ENCODE data around the gene CHN2.

CHN2 gene

DNA sequence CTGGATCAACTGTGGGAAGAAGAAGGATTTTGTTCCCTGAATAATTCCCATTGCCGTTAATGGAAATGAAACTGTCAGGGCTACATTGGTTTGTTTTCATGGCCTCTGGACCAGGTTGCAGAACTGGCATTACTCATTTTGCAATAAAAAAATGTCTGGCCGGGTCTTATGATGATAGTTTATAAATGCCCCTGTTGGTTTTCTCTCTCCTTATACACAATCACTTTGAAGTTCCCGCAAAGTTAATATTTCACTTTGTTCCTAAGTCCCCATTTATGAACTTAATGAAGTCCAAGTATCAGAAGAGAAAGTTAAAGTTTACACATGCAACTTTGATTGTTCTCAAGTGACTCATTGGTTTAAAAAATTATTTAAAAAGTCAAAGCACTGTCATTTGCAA is 218.3 kb downstream of the CHN2 start:
- DNase-seq = no peak

DNA sequence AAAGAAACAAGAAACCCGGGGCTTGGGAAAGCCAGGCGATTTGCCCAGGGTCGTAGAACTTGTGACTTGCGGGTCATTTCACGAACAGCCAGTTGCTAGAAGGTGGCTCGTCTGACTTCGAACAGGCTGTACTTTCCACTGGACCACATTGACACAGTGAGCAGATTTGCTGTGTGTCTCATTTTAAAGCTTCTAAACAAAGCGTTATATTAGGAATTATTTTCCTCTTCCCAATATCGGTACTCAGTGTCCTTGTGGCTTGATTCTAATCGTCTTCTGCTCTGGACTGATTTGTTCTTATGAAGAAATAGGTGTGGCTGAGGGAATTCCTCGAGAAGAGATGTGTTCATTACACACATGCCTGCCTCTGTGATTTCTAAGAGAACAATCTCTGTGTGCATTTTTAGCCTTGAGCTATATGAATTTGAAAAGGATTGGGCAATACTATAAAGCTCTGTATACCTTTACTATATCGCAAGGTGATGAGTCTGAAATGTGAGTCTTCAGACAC is 219.1 kb downstream of the CHN2 start:
- no peak for DNase-seq

DNA sequence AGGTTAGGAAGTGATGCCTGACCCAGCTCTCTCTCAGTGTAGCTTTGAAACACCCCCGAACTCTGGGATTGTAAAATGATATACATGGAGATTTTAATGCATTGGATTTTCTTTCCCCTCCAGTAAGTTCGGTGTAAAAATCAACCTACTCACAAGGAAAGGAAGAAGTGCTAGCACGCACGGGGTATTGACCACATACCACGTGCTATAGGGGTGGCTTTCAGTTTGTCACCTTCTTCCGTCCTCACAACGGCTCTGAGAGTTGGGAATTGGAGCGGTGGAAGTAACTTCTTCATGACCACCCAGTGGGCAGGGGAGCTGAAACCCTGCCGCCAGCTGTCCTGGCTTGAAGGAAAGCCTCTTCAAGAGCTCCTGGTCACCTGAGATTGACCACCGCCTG is 219.6 kb downstream of the CHN2 start:
- DNase-seq = no peak

DNA sequence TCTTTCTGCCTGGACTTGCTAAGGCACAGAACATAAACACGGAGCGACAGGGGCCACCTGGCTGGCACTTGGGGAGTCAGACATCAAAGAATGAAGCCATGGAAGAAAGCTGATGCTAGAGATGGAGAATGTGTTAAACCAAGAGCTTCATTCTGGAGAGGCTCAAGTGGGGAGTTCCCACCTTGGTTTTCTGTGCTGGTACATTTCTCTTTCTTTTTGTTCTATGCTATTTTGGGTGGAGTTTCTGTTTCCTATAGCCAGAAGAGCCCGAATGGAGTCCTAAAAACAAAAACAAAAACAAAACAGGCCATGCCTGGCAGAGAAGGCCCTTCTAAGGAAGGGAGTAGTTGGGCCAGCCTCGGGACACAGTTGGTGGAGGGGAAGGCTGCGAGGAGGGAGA is 220.6 kb downstream of the CHN2 start:
- no peak for DNase-seq

DNA sequence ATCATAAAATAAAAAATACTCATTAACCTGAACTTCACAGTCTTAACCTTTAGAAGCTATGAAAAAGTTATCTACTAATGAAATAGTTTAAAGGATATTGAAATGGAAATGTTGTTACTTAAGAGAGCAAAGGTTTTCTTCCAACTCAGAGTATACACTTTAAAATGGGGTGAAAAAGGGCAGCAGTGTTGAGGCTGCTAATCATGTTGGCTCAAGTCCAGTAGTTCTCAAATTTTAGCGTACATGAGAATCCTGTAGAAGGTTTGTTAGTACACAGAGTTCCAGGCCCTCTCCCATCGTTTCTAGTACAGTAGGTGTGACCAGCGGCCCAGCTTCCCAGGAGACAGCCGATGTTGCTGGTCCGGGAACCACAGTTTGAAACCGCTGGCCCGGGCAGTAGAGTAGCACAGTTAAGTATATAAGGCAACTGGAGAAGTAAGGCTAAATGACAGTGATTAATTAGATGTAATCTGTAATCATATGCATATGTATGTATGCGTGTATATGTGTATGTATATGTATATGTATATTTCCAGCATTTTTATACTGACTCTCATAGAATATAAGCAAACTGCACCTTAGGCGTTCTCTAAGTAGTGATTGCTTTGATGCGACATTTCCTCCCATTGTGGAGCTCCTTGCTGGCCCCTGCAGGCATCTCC is 221.8 kb downstream of the CHN2 start:
- DNase-seq = no peak

DNA sequence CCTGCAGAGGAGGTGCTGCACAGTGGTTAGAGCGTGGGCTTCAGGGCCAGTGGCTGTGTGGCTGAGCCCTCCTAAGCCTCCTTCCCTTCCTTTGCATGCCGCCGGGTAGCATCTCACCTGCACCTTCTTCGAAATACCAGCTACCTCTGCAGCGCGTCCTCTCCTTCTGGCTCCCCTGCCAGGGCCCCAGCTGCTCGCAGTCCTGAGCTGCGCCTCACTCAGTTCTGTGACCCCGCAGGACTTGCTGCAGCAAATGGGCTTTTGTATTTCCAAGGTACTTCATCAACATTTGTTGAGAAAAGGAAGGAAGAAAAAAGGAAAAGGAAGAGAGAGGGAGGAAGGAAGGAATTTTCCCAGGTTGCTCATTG is 222.3 kb downstream of the CHN2 start:
- no peak for DNase-seq

DNA sequence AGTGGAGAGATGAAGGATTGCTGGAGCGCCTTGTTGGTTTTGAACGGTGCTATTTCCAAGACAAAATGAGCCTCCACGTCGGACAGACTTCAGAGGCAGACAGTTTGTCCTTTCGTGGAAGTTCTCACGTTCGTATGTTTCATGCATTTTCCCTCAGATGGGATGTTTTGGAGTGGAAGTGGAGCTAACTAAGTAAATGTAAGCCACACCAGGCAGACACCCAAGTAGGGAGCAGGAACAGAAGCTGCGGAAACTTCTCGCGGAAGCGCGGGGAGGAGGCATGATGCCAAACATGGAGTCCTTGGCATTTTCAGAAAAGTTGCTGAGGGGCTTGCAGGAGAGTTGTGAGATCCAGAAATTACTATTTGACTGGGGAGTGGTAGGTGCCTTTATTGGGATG is 223.5 kb downstream of the CHN2 start:
- DNase-seq = no peak

DNA sequence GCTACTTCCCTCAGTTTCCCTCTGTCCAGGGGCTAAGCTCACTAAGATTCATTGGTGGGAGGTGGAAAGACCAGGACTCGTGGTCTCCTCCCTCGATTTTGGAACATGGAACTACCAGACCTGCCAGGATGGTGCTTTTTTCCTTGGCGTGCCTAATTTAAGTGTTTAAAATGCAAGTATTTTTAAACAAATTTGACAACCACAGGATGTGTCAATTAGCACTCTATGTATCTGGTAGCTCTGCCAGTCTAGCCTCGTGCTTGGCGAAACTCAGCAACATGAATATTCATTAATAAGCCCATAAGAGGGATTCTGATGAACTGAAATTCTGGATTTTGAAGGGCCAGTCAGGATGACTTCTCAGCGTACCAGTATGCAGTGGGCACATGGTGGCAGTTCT is 224.1 kb downstream of the CHN2 start:
- no peak for DNase-seq

DNA sequence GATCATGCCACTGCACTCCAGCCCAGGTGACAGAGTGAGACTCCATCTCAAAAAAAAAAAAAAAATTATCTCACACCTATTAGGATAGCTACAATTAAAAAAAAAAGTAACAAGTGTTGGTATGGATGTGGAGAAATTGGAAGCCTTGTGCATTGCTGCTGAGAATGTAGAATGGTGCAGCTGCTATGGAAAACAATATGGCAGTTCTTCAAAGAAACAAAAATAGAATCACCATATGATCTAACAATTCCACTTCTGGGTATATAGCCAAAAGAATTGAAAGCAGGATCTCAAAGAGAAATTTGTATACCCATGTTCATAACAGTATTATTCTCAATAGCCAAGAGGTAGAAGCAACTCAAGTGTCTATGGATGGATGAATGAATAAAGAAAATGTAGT is 225.4 kb downstream of the CHN2 start:
- DNase-seq = no peak

DNA sequence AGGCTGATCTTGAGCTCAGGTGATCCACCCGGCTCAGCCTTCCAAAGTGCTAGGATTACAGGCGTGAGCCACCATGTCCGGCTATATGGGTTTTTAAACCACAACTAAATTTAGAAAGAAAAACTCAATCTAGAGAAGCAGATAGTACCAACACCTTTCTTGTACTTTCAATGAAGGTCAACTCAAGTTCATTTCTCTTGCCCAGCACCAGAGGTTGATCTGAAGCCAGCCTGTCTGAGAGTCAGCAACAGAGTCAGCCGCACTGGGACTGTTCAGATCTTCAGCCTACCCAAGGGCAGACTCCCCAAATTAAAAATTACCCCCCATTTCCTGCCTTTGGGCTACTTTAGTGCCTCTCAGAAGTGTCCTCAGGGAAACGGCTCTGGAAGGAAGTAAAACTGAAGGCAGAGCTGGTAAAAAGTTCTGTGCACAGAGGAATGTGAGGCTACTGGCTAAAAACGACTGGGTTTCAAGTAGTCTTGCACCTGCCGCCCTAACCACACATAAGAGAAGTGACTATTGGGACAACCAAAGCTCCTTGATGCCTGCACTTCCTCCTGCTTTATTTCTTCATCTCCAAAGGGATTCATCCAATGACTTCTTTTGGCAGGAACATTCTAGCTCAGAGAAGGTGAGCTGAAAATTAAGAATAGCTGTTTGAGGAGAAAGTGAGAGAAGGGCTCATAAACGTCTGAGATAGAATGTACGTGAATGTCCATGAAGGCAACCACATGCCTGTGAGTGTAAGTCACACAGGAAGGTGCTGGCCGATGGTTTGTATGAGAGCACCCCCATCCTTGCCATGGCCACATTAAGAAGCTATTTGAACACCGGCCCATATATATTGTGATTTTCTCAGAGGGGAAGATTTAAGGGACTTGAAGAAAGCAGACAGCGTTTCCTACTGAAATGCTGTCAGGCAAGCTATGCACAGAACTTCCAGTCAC is 226.7 kb downstream of the CHN2 start:
- DNase-seq = no peak

DNA sequence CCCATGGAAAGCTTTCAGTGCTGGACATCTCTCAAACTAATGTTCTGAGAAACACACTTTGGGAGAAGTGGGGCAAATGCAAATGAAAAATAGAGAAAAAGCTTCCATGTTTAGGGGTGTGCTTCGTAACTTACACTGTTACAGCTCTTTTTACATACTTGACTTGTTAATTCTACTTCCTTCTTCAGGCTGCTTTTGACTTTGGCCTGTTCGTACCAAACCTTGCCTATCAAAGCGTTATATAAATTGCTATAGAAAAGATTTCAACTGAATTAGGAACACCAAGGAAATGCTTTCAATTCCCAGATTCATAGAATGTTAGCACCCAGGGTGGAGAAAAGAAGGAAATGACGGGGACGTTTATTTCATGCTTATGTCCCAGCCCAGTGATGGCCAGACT is 228.3 kb downstream of the CHN2 start:
- DNase-seq = no peak

DNA sequence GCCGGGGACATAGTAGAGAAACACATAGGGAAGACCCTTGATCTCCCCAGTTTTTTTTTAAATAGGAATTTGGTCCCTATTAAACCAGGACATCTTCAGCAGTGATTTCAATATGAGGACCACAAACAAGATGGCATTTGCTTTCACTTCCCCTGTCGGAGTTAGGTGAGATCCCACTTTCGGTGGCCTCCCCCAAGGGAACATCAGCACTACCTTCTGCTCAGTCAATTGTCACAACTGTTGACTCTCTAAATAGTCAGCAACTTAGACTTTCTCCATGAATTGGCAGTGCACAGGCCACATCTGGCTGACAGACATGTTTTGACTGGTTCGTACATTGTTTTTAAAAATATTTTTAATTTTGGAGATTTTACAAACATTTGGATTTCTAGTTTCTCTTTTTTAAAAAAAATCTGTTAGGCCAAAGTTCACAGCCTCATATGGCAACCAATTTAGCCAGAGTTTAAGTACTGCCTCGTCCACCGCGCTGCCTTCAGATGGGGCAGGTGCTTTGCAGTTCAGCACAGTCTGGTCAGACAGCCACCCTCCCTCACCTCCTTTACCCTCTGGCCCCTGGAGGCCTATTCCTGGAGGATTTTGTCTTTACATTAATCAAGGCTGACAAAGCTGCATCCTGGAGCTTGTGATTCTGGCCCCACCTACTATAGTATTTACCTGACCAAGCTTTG is 229.9 kb downstream of the CHN2 start:
- no peak for DNase-seq

DNA sequence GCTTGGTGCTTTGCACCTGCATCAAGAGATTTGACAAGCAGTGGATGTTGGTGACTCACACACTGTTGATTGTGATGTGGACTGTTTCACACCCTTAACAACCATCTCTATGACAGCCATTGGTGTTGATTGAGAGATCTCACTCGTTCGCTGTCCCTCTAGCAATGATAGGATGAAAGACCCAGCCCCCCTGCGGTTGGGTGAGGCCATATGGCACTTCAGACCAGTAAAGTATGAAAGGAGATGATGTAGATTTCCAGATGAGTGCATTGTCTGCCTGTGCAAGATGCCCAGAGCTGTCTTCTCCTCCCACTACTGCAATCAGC is 230.4 kb downstream of the CHN2 start:
- no peak for DNase-seq

DNA sequence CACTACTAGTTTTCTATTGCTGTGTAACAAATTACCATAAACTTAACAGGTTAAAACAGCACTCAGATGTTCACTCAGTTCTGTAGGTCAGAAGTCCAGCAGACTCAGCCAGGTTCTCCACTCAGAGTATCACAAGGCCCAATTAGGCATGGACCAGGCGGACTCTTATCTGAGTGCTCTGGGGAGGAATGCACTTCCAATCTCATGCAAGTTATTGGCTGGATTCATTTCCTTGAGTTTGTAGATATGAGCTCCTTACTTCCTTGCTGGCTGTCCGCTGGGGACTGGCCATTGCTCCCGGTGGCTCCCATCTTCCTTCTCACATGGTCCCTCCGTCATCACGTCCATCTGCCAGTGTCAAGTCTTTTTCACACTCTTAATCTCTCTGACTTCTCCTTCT is 232.0 kb downstream of the CHN2 start:
- DNase-seq = no peak

DNA sequence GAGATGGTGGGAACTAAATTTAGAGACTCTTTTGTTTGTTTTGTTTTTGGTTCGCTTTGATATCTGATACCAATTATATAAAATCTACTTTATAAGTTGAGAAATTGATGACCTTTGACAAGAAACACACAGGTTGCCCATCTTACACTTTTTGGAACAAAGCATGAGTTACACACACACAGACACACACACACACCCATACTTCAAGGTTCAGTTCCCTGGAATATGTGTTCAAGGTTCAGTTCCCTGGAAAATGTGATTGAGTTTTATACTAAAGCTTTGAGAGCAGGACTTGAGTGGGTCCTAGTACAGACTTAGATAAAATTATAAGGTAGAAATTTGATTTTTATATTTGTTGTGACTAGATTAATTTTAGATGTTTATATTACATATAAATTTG is 234.8 kb downstream of the CHN2 start:
- no peak for DNase-seq

DNA sequence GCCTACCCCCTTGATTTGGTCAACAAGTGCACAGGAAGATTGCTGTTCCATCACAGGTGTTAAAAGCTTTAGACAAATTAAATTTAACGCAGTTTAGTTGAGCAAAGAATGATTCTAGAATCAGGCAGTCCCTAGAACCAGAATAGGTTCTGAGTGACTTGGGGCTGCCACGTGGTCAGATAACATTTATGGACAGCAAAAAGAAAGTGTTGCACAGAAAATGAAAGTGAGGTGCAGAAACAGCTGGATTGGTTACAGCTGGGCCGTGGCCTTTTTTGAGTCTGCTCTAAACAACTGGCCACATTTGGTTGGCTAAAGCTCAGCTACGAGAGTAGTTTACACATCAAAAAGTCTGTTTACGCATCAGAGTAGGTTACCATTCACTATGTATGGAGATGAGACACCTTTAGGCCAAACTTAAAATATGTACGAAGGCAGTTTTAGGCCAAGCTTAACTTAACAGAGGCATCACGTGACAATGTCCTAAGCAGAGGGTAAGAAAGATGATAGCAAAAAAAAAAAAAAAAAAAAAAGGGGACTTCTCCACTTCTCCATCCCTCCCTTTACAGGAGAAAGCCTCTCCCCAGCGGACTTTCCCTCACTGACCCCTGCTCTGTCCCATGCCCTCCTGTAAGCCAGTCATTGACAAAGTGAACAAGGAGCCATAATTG is 235.8 kb downstream of the CHN2 start:
- no peak for DNase-seq

DNA sequence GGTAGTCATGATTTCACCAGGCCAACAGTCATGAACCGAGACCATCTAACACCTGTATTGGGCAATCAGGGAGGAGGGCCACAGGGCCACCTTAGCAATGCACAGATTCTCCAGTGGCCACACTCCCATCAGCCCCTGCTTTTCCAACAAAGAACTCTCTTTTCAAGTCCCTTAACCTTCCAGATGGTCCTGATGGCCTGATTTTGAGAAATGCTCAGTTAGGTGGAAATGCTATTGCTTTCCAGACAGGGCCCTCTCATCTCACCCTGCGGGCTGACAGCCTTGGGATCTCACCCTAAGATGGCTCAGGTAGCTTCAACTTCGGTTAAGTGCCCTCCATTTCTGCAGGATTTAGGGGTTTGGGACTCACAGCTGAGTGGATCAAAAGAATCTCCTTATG is 237.1 kb downstream of the CHN2 start:
- no peak for DNase-seq

DNA sequence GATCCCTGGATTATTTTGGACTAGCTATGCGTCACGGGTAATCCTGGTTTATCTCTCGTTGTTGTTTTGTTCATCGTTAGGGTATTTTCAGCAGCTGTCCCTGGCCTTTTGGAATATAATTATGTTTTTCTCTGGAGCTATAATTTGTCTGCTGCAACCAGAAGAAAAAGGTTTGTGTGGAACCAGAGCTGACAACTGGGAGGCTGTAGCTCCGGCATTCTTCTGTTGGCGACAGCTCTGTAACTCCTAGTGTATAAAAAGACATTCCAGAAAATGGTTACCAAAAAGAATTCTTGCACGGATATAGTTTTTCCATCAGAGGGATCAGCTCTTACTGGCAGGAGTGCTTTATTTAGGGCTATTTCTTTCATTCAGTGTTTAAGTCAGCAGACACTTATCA is 238.1 kb downstream of the CHN2 start:
- DNase-seq = no peak

DNA sequence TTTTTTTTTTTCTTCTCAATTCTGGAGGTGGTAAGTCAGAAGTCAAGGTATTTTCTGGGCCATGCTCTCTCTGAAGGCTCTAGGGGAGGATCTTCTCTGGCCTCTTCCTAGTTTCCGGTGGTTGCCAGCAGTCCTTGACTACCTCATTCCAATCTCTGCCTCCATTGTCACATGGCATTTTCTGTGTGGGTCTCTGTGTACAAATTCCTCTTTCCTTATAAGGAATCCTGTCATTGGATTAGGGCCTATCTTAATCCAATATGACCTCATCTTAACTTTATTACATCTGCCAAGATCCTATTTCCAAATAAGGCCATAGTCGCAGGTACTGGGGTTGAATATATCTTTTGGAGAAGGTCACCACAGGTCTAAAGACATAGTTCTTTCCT is 239.8 kb downstream of the CHN2 start:
- DNase-seq = no peak

DNA sequence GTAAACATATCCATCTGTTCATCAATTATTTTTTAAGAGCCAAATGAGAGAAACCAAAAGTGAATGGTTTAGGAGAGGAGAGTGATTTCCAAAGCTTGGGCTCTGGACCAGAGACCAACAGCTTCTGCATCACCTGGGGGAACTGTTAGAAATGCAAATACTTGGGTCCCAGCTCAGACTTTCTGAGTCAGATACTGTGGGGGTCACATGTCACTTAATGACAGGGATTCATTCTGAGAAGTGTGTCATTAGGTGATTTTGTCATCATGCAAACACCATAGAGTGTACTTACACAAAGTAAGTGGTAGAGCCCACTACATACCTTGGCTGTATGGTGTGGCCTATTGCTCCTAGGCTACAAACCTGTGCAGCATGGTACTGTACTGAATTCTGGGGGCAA is 240.6 kb downstream of the CHN2 start:
- DNase-seq = no peak

DNA sequence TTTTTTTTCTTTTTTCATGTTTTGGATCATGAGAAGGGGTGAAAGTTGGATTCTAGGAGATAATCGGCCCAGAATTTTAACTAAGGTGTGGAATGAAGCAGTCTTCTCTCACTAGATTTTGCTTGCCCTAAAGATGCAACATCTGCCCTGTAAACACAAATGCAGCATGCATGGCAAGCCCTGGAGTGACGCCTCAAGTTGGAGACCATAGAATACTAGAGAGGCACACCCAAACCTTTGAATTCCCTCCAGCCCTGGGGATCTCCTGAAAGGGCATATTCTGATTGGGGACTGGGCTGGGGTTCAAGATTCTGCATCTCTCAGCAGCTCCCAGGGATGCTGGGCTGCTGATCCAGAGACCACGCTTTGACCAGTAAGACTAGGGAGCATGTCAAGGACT is 241.3 kb downstream of the CHN2 start:
- DNase-seq = no peak

DNA sequence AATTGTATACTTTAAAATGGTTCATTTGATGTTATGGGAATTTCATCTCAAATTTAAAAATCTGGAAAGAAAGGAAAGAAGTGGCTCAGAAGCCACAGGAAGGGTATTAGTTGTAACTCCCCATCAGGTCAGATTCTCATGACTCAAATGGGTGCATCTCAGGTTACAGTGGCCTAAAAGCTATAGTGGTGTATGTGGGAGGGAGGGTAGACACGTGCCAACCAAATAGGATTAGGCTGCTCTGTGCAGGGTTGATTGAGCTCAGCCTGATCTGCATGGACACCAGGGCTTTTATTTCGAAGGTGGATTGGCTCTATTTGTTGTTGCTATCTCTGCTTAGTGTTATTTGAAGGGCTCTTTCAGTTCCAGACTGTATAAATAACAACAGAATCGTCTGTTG is 247.6 kb downstream of the CHN2 start:
- DNase-seq = no peak

DNA sequence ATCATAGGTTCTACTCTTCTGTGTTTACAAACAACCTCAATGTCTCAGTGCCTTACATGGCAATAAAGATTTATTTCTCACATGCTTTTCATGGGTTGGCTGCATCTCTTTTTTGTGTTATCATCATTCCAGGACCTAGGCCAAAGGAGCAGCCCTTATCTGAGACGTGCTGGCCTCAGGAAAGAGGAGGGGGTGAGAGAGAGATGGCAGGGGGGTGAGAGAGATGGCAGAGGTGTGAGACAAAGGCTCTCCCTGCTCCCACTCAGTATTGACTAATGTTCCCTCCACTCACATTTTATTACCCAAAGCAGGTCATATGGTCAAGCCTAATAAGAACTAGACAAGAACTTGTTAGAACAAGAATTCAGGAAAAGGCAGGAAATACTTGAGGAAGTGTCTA is 249.0 kb downstream of the CHN2 start:
- no peak for DNase-seq

DNA sequence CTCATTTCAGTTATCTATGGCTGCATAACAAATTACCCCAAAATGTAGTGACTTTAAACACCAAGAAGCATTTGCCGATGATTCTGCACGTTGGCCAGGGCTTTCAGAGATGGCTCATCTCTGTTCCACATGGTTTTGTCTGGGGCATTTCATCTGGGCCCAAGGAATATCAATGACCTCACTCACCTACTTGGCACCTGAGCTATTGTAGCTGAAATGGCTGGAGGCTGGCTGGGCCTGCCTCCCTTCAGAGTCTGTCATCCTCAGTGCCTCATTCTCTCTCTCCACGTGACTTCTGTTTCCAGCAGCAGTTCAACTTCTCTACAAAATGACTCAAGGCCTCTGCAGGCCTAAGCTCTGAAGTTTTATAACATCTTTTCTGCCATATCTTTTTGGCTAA is 249.7 kb downstream of the CHN2 start:
- no peak for DNase-seq

Measured in activated CD4-positive, alpha-beta T cell treated with anti-CD3 and anti-CD28 coated beads for 4 hours (primary cell).